H9 (cell line): ENCODE results near the gene RNU4-1. TPM values are rescaled to one million over a fixed set of nuclear protein-coding genes. Genes with fewer than 3 reads are reported as not detected.

Source experiments
- DNase-seq: peaks from one replicate; pipeline ENCODE4 v3.0.0-alpha.2; 2017
- H2AFZ ChIP-seq: one replicate; pipeline ENCODE4 v1.6.1; 2013; ENCODE audit warnings: mild to moderate bottlenecking, low read length, control low read depth, moderate library complexity
- H2AK5ac ChIP-seq: 2 replicates; pipeline ENCODE4 v1.6.1; 2013; ENCODE audit warnings: low read length, control low read depth, mixed read lengths; ENCODE audit not compliant: insufficient read length
- H2BK120ac ChIP-seq: one replicate; pipeline ENCODE4 v1.6.1; 2013; ENCODE audit warnings: low read depth, mild to moderate bottlenecking, low read length, control low read depth, inconsistent platforms; ENCODE audit not compliant: poor library complexity, severe bottlenecking
- H2BK12ac ChIP-seq: 2 replicates; pipeline ENCODE4 v1.6.1; 2013; ENCODE audit warnings: low read length, control low read depth, mixed read lengths, low read depth; ENCODE audit not compliant: insufficient read length
- H2BK15ac ChIP-seq: 2 replicates; pipeline ENCODE4 v1.6.1; 2013; ENCODE audit warnings: low read depth, low read length, control low read depth
- H2BK20ac ChIP-seq: one replicate; pipeline ENCODE4 v1.6.1; 2013; ENCODE audit warnings: low read depth, mild to moderate bottlenecking, low read length, control low read depth, inconsistent platforms; ENCODE audit not compliant: poor library complexity, severe bottlenecking
- H2BK5ac ChIP-seq: 2 replicates; pipeline ENCODE4 v1.6.1; 2013; ENCODE audit warnings: low read length, control low read depth, mixed read lengths; ENCODE audit not compliant: insufficient read length
- H3K14ac ChIP-seq: 2 replicates; pipeline ENCODE4 v1.6.1; 2013; ENCODE audit warnings: low read length, control low read depth; ENCODE audit not compliant: insufficient read depth
- H3K18ac ChIP-seq: 2 replicates; pipeline ENCODE4 v1.6.1; 2013; ENCODE audit warnings: low read depth, mild to moderate bottlenecking, mixed read lengths, low read length, control low read depth; ENCODE audit not compliant: insufficient read length
- H3K23ac ChIP-seq: 2 replicates; pipeline ENCODE4 v1.6.1; 2013; ENCODE audit warnings: low read length, control low read depth, mixed read lengths, low read depth; ENCODE audit not compliant: insufficient read length
- H3K23me2 ChIP-seq: 2 replicates; pipeline ENCODE4 v1.6.1; 2013; ENCODE audit warnings: low read depth, mild to moderate bottlenecking, mixed read lengths, low read length, control low read depth; ENCODE audit not compliant: insufficient read length, poor library complexity, severe bottlenecking
- H3K27ac ChIP-seq: 2 replicates; pipeline ENCODE4 v1.5.1; 2013; ENCODE audit warnings: low read length, control low read depth, mixed read lengths, low read depth; ENCODE audit not compliant: insufficient read length
- H3K27me3 ChIP-seq: 2 replicates; pipeline ENCODE4 v1.6.1; 2013; ENCODE audit warnings: low read length, control low read depth, inconsistent platforms; ENCODE audit not compliant: insufficient read depth
- H3K4ac ChIP-seq: 2 replicates; pipeline ENCODE4 v1.6.1; 2013; ENCODE audit warnings: low read depth, mild to moderate bottlenecking, control low read depth, inconsistent platforms, low read length, moderate library complexity
- H3K4me1 ChIP-seq: 2 replicates; pipeline ENCODE4 v1.6.1; 2013; ENCODE audit warnings: low read length, control low read depth, inconsistent platforms; ENCODE audit not compliant: insufficient read depth
- H3K4me2 ChIP-seq: 2 replicates; pipeline ENCODE4 v1.6.1; 2013; ENCODE audit warnings: low read length, control low read depth, mixed read lengths; ENCODE audit not compliant: insufficient read length, insufficient read depth
- H3K56ac ChIP-seq: 2 replicates; pipeline ENCODE4 v1.6.1; 2013; ENCODE audit warnings: low read depth, mild to moderate bottlenecking, mixed read lengths, low read length, control low read depth; ENCODE audit not compliant: insufficient read length
- H3K79me1 ChIP-seq: 2 replicates; pipeline ENCODE4 v1.6.1; 2013; ENCODE audit warnings: low read depth, mild to moderate bottlenecking, moderate library complexity, low read length, control low read depth, inconsistent platforms; ENCODE audit not compliant: insufficient read depth, poor library complexity, severe bottlenecking
- H3K79me2 ChIP-seq: 2 replicates; pipeline ENCODE4 v1.6.1; 2013; ENCODE audit warnings: low read length, control low read depth, inconsistent platforms; ENCODE audit not compliant: insufficient read depth
- H3K9ac ChIP-seq: 2 replicates; pipeline ENCODE4 v1.6.1; 2013; ENCODE audit warnings: low read length, control low read depth, mixed read lengths; ENCODE audit not compliant: insufficient read length; ENCODE audit errors: extremely low read depth
- H3K9me3 ChIP-seq: one replicate; pipeline ENCODE4 v1.6.1; 2013; ENCODE audit warnings: low read depth, low read length, inconsistent platforms; ENCODE audit not compliant: control insufficient read depth
- H3T11ph ChIP-seq: one replicate; pipeline ENCODE4 v1.6.1; 2013; ENCODE audit warnings: mild to moderate bottlenecking, low read length, control low read depth, inconsistent platforms
- H4K20me1 ChIP-seq: one replicate; pipeline ENCODE4 v1.6.1; 2013; ENCODE audit not compliant: control insufficient read depth, insufficient read length, insufficient read depth
- H4K5ac ChIP-seq: 2 replicates; pipeline ENCODE4 v1.6.1; 2013; ENCODE audit warnings: low read depth, mild to moderate bottlenecking, mixed read lengths, low read length, control low read depth; ENCODE audit not compliant: insufficient read length
- H4K8ac ChIP-seq: replicated peaks from 2 replicates; pipeline ENCODE4 v1.6.1; 2013; ENCODE audit warnings: low read length, control low read depth, mixed read lengths, low read depth; ENCODE audit not compliant: insufficient read length
- H4K91ac ChIP-seq: 2 replicates; pipeline ENCODE4 v1.6.1; 2013; ENCODE audit warnings: low read depth, mild to moderate bottlenecking, moderate library complexity, mixed read lengths, low read length, control low read depth; ENCODE audit not compliant: insufficient read length
- H3K27ac Mint-ChIP-seq, 3 experiments: 2 replicates in 2 of 3; 3 replicates in 1 of 3; pipeline ENCODE4 v1.8.0; 2020 to 2021; ENCODE audit warnings: mixed read lengths in 3 of 3, mild to moderate bottlenecking in 1 of 3, moderate library complexity in 1 of 3
- H3K27me3 Mint-ChIP-seq: 2 replicates; pipeline ENCODE4 v1.8.0; 2021; ENCODE audit warnings: low read depth, mild to moderate bottlenecking, moderate library complexity, mixed read lengths
- H3K36me3 Mint-ChIP-seq, 3 experiments: 2 replicates in 2 of 3; 3 replicates in 1 of 3; pipeline ENCODE4 v1.8.0; 2020 to 2021; ENCODE audit warnings: low read depth in 3 of 3, mixed read lengths in 3 of 3; ENCODE audit not compliant: insufficient read depth in 1 of 3
- H3K4me1 Mint-ChIP-seq, 2 experiments: 2 replicates each; pipeline ENCODE4 v1.8.0; 2020; ENCODE audit warnings: mixed read lengths in 2 of 2
- H3K4me3 Mint-ChIP-seq, 2 experiments: 2 replicates in 1 of 2; 3 replicates in 1 of 2; pipeline ENCODE4 v1.8.0; 2020 to 2021; ENCODE audit warnings: mild to moderate bottlenecking in 2 of 2, mixed read lengths in 2 of 2, moderate library complexity in 1 of 2
- H3K9me3 Mint-ChIP-seq, 2 experiments: 2 replicates in 1 of 2; 3 replicates in 1 of 2; pipeline ENCODE4 v1.8.0; 2020; ENCODE audit warnings: mild to moderate bottlenecking in 2 of 2, mixed read lengths in 2 of 2, moderate library complexity in 1 of 2
- CTCF ChIP-seq: fragments of 200-600 bp; sonication (generic); conservative IDR thresholded peaks from 3 replicates; pipeline ENCODE4 v1.8.0; 2021; ENCODE audit warnings: antibody characterized with exemption, mild to moderate bottlenecking
- WGBS: extraction: QIAGEN DNeasy Blood & Tissue Kit; methylation state at CpG from one replicate; pipeline ENCODE4 v1.1.7; 2013; ENCODE audit warnings: missing lambda C conversion rate, low lambda C conversion rate, mixed read lengths; ENCODE audit not compliant: insufficient read length; ENCODE audit errors: extremely low coverage; 5-methylcytosine and 5-hydroxymethylcytosine counted together
- total RNA-seq: library from RNA; stranded (reverse); gene quantifications from 2 replicates; pipeline ENCODE4 v1.2.1, GENCODE V29; 2021

RNU4-1 gene
- total RNA-seq, 1 experiment from 2014 or later, result 3,262 TPM

- Mint-ChIP-seq H3K27me3 (peaks cover 16% of the 10 kb centered on the region), H3K36me3 (no peaks in the 10 kb centered on the region), H3K27ac (no peak overlapping the region), H3K4me1 (peaks cover 5 to 7% of the 10 kb centered on the region in 2 experiments; a peak in 3 of 4 replicates), H3K4me3 (no peak overlapping the region), H3K9me3 (no peaks in the 10 kb centered on the region)
- no peak overlapping the region for H3K56ac ChIP-seq
- no CpG with 5 or more reads among the region's 4 CpGs for WGBS
- no peak overlapping the region for H2BK120ac ChIP-seq
- no peak overlapping the region for H3T11ph ChIP-seq
- H4K20me1 ChIP-seq, result no peaks in the 10 kb centered on the region
- H3K4me1 ChIP-seq, result no peaks in the 10 kb centered on the region
- no peak overlapping the region for H3K23ac ChIP-seq
- H4K91ac ChIP-seq, result no peak overlapping the region
- no peaks in the 10 kb centered on the region for H3K79me1 ChIP-seq
- no peak overlapping the region for H2AK5ac ChIP-seq
- H3K79me2 ChIP-seq, result no peaks in the 10 kb centered on the region
- DNase-seq, result no peak
- H3K27me3 ChIP-seq, result no peaks in the 10 kb centered on the region
- H3K27ac ChIP-seq, result no peak overlapping the region
- H3K4me2 ChIP-seq, result no peak overlapping the region
- no peaks in the 10 kb centered on the region for H3K9me3 ChIP-seq
- no peak overlapping the region for H3K18ac ChIP-seq
- no peak overlapping the region for H3K4ac ChIP-seq
- H2AFZ ChIP-seq, result no peak overlapping the region
- no peak for TF ChIP-seq CTCF
- no peak overlapping the region for H4K5ac ChIP-seq
- no peak overlapping the region for H4K8ac ChIP-seq
- no peak overlapping the region for H2BK15ac ChIP-seq
- H2BK12ac ChIP-seq, result no peak overlapping the region
- H3K23me2 ChIP-seq, result no peaks in the 10 kb centered on the region
- no peak overlapping the region for H3K9ac ChIP-seq
- H2BK20ac ChIP-seq, result no peak overlapping the region
- no peak overlapping the region for H2BK5ac ChIP-seq
- H3K14ac ChIP-seq, result no peak overlapping the region
These were observed 35.2 kb upstream of the RNU4-1 start for GRCh38 chr12:120328228-120328627.
